GM23338 (cell line): ENCODE results near the gene GPRC5D. TPM values are rescaled to one million over a fixed set of nuclear protein-coding genes. Genes with fewer than 3 reads are reported as not detected.

ENCODE experiments used
- ATAC-seq: fragments of 200-7000 bp; cut with Tn5 transposase; 3 replicates; pipeline ENCODE4 v1.9.1; 2020
- DNase-seq: peaks from one replicate; pipeline ENCODE4 v3.0.0-alpha.2; 2015; ENCODE audit warnings: low spot score
- H2AFZ ChIP-seq: fragments of 200-600 bp; sonication (generic); 2 replicates; pipeline ENCODE4 v1.8.0; 2016; ENCODE audit warnings: antibody characterized with exemption, mild to moderate bottlenecking, moderate library complexity
- H3F3A ChIP-seq: fragments of 200-600 bp; sonication (generic); replicated peaks from 2 replicates; pipeline ENCODE4 v1.8.0; 2017; ENCODE audit warnings: antibody characterized with exemption, mixed run types, low read depth
- H3K27ac ChIP-seq: fragments of 200-600 bp; sonication (generic); 2 replicates; pipeline ENCODE4 v1.6.1; 2016; ENCODE audit warnings: low read depth
- H3K27me3 ChIP-seq: fragments of 200-600 bp; sonication (generic); 2 replicates; pipeline ENCODE4 v1.8.0; 2016; ENCODE audit warnings: mild to moderate bottlenecking, mixed run types, moderate library complexity; ENCODE audit not compliant: insufficient read depth
- H3K36me3 ChIP-seq: fragments of 200-600 bp; sonication (generic); 2 replicates; pipeline ENCODE4 v1.8.0; 2016; ENCODE audit warnings: mild to moderate bottlenecking; ENCODE audit not compliant: insufficient read depth
- H3K4me1 ChIP-seq: fragments of 200-600 bp; sonication (generic); 2 replicates; pipeline ENCODE4 v1.8.0; 2016; ENCODE audit warnings: mild to moderate bottlenecking, moderate library complexity; ENCODE audit not compliant: insufficient read depth
- H3K4me2 ChIP-seq: fragments of 200-600 bp; sonication (generic); 2 replicates; pipeline ENCODE4 v1.7.1; 2017; ENCODE audit warnings: mixed run types
- H3K4me3 ChIP-seq: fragments of 200-600 bp; sonication (generic); 2 replicates; pipeline ENCODE4 v1.6.1; 2016; ENCODE audit warnings: mixed run types
- H3K79me2 ChIP-seq: fragments of 200-600 bp; sonication (generic); replicated peaks from 2 replicates; pipeline ENCODE4 v1.8.0; 2017; ENCODE audit warnings: mild to moderate bottlenecking; ENCODE audit not compliant: insufficient read depth
- H3K9me2 ChIP-seq: fragments of 200-600 bp; sonication (generic); 2 replicates; pipeline ENCODE4 v1.8.0; 2017; ENCODE audit not compliant: insufficient read depth
- H4K20me1 ChIP-seq: fragments of 200-600 bp; sonication (generic); replicated peaks from 2 replicates; pipeline ENCODE4 v1.8.0; 2017; ENCODE audit warnings: mild to moderate bottlenecking; ENCODE audit not compliant: insufficient read depth
- H3K27ac Mint-ChIP-seq: 2 replicates; pipeline ENCODE4 v1.8.0; 2020; ENCODE audit warnings: inconsistent platforms, mild to moderate bottlenecking, moderate library complexity, mixed read lengths
- H3K27me3 Mint-ChIP-seq: 3 replicates; pipeline ENCODE4 v1.8.0; 2022; ENCODE audit warnings: low read depth, mild to moderate bottlenecking, moderate library complexity, mixed read lengths, inconsistent platforms; ENCODE audit not compliant: insufficient read depth, poor library complexity
- H3K36me3 Mint-ChIP-seq: 3 replicates; pipeline ENCODE4 v1.8.0; 2021; ENCODE audit warnings: low read depth, mild to moderate bottlenecking, inconsistent platforms, moderate library complexity, mixed read lengths
- H3K4me1 Mint-ChIP-seq: 3 replicates; pipeline ENCODE4 v1.8.0; 2020; ENCODE audit warnings: mild to moderate bottlenecking, inconsistent platforms, mixed read lengths
- H3K4me3 Mint-ChIP-seq: 3 replicates; pipeline ENCODE4 v1.8.0; 2021; ENCODE audit warnings: moderate library complexity, mild to moderate bottlenecking, inconsistent platforms, mixed read lengths
- H3K9me3 Mint-ChIP-seq: 3 replicates; pipeline ENCODE4 v1.8.0; 2020; ENCODE audit warnings: moderate library complexity, mild to moderate bottlenecking, inconsistent platforms, mixed read lengths
- CREB1 ChIP-seq: fragments of 250-450 bp; sonication (Bioruptor Pico); IDR thresholded peaks from 2 replicates; pipeline ENCODE4 v1.5.0; 2020; ENCODE audit warnings: low read depth, mild to moderate bottlenecking, moderate library complexity
- EZH2 ChIP-seq: fragments of 200-600 bp; sonication (generic); IDR thresholded peaks from one replicate; pipeline ENCODE4 v1.8.0; 2017; ENCODE audit warnings: antibody characterized with exemption, mild to moderate bottlenecking, low read depth; ENCODE audit not compliant: unreplicated experiment
- EZH2phosphoT487 ChIP-seq: fragments of 200-600 bp; sonication (generic); IDR thresholded peaks from one replicate; pipeline ENCODE4 v1.8.1; 2018; ENCODE audit warnings: antibody characterized with exemption; ENCODE audit not compliant: unreplicated experiment
- JUNB ChIP-seq: IDR thresholded peaks from one replicate; pipeline ENCODE4 v1.6.1; 2016; ENCODE audit warnings: antibody characterized with exemption; ENCODE audit not compliant: unreplicated experiment
- POLR2AphosphoS5 ChIP-seq: IDR thresholded peaks from 2 replicates; pipeline ENCODE4 v1.6.1; 2016; ENCODE audit warnings: antibody characterized with exemption, low read depth
- STAT1 ChIP-seq: IDR thresholded peaks from one replicate; pipeline ENCODE4 v1.6.1; 2016; ENCODE audit warnings: antibody characterized with exemption; ENCODE audit not compliant: unreplicated experiment
- ZNF114 ChIP-seq: fragments of 250-450 bp; sonication (Bioruptor Pico); IDR thresholded peaks from 2 replicates; pipeline ENCODE4 v1.5.0; 2020; ENCODE audit warnings: mild to moderate bottlenecking, moderate library complexity
- polyA plus RNA-seq: library from polyadenylated mRNA; unstranded; fragments of >200 nt; fragmentation: Nextera tagmentation; extraction: Ambion mirVana; gene quantifications from 2 replicates; pipeline ENCODE4 v1.2.1, GENCODE V29; 2016
- total RNA-seq: library from RNA; depleted of rRNA; stranded (reverse); fragments of >200 nt; shearing (Covaris generic); gene quantifications from 2 replicates; pipeline ENCODE4 v1.2.3, GENCODE V29; 2014
- TF ChIP-seq, protein P1 (sequence below): IDR thresholded peaks from 2 replicates; pipeline ENCODE4 v1.6.1; 2016; ENCODE audit warnings: antibody characterized with exemption
- TF ChIP-seq, protein P2 (sequence below), 2 experiments: fragments of 200-600 bp in 1 of 2; sonication (generic) in 1 of 2; conservative IDR thresholded peaks; 2 replicates each; pipeline versions ENCODE4 v1.5.1 to v1.6.1; 2016 to 2017; ENCODE audit warnings: antibody characterized with exemption in 2 of 2, low read depth in 2 of 2, mild to moderate bottlenecking in 2 of 2, moderate library complexity in 1 of 2
- TF ChIP-seq, protein P3 (sequence below): IDR thresholded peaks from one replicate; pipeline ENCODE4 v1.6.1; 2018; ENCODE audit warnings: antibody characterized with exemption; ENCODE audit not compliant: unreplicated experiment
- TF ChIP-seq, protein P4 (sequence below): fragments of 250-450 bp; sonication (Bioruptor Pico); IDR thresholded peaks from 2 replicates; pipeline ENCODE4 v1.5.0; 2020; ENCODE audit warnings: mild to moderate bottlenecking, moderate library complexity

Gene GPRC5D
- total and polyA plus RNA-seq, 2 experiments from 2014 or later = not detected

DNA sequence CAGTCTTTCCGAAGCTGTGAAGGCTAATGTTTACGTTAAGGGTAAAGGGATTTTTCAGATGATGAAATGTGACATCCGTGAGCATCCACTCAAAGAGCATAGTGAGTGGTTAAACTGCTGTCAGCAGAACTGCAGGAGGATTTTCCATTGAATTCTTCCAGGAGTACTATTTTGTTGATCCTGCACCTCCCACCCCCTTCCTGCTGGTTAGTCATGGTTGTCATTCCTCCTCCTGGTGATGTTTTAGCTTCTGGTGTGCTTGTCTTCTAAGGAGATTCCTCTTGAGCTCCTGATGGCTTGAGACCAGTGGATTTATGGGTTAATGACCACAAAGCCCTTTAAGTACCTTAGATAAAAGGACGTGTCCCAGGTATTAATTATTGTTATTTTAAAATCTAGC is 2.4 kb upstream of the GPRC5D start:
- TF ChIP-seq JUNB (no peak), CREB1 (no peak), EZH2phosphoT487 (no peak), EZH2 (no peak), ZNF114 (no peak), STAT1 (no peak), POLR2AphosphoS5 (no peak)
- TF ChIP-seq, protein P1, sequence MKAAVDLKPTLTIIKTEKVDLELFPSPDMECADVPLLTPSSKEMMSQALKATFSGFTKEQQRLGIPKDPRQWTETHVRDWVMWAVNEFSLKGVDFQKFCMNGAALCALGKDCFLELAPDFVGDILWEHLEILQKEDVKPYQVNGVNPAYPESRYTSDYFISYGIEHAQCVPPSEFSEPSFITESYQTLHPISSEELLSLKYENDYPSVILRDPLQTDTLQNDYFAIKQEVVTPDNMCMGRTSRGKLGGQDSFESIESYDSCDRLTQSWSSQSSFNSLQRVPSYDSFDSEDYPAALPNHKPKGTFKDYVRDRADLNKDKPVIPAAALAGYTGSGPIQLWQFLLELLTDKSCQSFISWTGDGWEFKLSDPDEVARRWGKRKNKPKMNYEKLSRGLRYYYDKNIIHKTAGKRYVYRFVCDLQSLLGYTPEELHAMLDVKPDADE = no peak
- TF ChIP-seq, protein P2, sequence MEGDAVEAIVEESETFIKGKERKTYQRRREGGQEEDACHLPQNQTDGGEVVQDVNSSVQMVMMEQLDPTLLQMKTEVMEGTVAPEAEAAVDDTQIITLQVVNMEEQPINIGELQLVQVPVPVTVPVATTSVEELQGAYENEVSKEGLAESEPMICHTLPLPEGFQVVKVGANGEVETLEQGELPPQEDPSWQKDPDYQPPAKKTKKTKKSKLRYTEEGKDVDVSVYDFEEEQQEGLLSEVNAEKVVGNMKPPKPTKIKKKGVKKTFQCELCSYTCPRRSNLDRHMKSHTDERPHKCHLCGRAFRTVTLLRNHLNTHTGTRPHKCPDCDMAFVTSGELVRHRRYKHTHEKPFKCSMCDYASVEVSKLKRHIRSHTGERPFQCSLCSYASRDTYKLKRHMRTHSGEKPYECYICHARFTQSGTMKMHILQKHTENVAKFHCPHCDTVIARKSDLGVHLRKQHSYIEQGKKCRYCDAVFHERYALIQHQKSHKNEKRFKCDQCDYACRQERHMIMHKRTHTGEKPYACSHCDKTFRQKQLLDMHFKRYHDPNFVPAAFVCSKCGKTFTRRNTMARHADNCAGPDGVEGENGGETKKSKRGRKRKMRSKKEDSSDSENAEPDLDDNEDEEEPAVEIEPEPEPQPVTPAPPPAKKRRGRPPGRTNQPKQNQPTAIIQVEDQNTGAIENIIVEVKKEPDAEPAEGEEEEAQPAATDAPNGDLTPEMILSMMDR (conservative IDR thresholded peaks at IDR 0.05; ENCODE audit: low read depth in 2 of 2) = no peak
- TF ChIP-seq, protein P3, sequence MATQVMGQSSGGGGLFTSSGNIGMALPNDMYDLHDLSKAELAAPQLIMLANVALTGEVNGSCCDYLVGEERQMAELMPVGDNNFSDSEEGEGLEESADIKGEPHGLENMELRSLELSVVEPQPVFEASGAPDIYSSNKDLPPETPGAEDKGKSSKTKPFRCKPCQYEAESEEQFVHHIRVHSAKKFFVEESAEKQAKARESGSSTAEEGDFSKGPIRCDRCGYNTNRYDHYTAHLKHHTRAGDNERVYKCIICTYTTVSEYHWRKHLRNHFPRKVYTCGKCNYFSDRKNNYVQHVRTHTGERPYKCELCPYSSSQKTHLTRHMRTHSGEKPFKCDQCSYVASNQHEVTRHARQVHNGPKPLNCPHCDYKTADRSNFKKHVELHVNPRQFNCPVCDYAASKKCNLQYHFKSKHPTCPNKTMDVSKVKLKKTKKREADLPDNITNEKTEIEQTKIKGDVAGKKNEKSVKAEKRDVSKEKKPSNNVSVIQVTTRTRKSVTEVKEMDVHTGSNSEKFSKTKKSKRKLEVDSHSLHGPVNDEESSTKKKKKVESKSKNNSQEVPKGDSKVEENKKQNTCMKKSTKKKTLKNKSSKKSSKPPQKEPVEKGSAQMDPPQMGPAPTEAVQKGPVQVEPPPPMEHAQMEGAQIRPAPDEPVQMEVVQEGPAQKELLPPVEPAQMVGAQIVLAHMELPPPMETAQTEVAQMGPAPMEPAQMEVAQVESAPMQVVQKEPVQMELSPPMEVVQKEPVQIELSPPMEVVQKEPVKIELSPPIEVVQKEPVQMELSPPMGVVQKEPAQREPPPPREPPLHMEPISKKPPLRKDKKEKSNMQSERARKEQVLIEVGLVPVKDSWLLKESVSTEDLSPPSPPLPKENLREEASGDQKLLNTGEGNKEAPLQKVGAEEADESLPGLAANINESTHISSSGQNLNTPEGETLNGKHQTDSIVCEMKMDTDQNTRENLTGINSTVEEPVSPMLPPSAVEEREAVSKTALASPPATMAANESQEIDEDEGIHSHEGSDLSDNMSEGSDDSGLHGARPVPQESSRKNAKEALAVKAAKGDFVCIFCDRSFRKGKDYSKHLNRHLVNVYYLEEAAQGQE = no peak
- TF ChIP-seq, protein P4, sequence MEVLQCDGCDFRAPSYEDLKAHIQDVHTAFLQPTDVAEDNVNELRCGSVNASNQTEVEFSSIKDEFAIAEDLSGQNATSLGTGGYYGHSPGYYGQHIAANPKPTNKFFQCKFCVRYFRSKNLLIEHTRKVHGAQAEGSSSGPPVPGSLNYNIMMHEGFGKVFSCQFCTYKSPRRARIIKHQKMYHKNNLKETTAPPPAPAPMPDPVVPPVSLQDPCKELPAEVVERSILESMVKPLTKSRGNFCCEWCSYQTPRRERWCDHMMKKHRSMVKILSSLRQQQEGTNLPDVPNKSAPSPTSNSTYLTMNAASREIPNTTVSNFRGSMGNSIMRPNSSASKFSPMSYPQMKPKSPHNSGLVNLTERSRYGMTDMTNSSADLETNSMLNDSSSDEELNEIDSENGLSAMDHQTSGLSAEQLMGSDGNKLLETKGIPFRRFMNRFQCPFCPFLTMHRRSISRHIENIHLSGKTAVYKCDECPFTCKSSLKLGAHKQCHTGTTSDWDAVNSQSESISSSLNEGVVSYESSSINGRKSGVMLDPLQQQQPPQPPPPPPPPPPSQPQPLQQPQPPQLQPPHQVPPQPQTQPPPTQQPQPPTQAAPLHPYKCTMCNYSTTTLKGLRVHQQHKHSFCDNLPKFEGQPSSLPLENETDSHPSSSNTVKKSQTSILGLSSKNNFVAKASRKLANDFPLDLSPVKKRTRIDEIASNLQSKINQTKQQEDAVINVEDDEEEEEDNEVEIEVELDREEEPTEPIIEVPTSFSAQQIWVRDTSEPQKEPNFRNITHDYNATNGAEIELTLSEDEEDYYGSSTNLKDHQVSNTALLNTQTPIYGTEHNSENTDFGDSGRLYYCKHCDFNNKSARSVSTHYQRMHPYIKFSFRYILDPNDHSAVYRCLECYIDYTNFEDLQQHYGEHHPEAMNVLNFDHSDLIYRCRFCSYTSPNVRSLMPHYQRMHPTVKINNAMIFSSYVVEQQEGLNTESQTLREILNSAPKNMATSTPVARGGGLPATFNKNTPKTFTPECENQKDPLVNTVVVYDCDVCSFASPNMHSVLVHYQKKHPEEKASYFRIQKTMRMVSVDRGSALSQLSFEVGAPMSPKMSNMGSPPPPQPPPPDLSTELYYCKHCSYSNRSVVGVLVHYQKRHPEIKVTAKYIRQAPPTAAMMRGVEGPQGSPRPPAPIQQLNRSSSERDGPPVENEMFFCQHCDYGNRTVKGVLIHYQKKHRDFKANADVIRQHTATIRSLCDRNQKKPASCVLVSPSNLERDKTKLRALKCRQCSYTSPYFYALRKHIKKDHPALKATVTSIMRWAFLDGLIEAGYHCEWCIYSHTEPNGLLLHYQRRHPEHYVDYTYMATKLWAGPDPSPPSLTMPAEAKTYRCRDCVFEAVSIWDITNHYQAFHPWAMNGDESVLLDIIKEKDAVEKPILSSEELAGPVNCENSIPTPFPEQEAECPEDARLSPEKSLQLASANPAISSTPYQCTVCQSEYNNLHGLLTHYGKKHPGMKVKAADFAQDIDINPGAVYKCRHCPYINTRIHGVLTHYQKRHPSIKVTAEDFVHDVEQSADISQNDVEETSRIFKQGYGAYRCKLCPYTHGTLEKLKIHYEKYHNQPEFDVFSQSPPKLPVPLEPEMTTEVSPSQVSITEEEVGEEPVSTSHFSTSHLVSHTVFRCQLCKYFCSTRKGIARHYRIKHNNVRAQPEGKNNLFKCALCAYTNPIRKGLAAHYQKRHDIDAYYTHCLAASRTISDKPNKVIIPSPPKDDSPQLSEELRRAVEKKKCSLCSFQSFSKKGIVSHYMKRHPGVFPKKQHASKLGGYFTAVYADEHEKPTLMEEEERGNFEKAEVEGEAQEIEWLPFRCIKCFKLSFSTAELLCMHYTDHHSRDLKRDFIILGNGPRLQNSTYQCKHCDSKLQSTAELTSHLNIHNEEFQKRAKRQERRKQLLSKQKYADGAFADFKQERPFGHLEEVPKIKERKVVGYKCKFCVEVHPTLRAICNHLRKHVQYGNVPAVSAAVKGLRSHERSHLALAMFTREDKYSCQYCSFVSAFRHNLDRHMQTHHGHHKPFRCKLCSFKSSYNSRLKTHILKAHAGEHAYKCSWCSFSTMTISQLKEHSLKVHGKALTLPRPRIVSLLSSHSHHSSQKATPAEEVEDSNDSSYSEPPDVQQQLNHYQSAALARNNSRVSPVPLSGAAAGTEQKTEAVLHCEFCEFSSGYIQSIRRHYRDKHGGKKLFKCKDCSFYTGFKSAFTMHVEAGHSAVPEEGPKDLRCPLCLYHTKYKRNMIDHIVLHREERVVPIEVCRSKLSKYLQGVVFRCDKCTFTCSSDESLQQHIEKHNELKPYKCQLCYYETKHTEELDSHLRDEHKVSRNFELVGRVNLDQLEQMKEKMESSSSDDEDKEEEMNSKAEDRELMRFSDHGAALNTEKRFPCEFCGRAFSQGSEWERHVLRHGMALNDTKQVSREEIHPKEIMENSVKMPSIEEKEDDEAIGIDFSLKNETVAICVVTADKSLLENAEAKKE (CRISPR knock-in tag) = no peak
- Mint-ChIP-seq H3K4me3 (no peak overlapping the region), H3K27ac (no peak overlapping the region), H3K4me1 (no peaks in the 10 kb centered on the region), H3K36me3 (no peaks in the 10 kb centered on the region), H3K9me3 (no peaks in the 10 kb centered on the region), H3K27me3 (peaks cover 3% of the 10 kb centered on the region)
- H3K27ac ChIP-seq = no peak overlapping the region
- no peaks in the 10 kb centered on the region for H3K27me3 ChIP-seq
- no peak overlapping the region for H3K4me2 ChIP-seq
- no peaks in the 10 kb centered on the region for H3K36me3 ChIP-seq
- no peaks in the 10 kb centered on the region for H3F3A ChIP-seq
- DNase-seq = no peak
- H3K4me1 ChIP-seq = no peaks in the 10 kb centered on the region
- H3K4me3 ChIP-seq = no peak overlapping the region
- H4K20me1 ChIP-seq = no peaks in the 10 kb centered on the region
- H3K9me2 ChIP-seq = no peaks in the 10 kb centered on the region; the same call in 1 of the 2 replicates
- H2AFZ ChIP-seq = no peak overlapping the region
- no peaks in the 10 kb centered on the region for H3K79me2 ChIP-seq
- no peak for ATAC-seq
